ENCODE measurements around the gene LRMDA.

LRMDA gene

DNA sequence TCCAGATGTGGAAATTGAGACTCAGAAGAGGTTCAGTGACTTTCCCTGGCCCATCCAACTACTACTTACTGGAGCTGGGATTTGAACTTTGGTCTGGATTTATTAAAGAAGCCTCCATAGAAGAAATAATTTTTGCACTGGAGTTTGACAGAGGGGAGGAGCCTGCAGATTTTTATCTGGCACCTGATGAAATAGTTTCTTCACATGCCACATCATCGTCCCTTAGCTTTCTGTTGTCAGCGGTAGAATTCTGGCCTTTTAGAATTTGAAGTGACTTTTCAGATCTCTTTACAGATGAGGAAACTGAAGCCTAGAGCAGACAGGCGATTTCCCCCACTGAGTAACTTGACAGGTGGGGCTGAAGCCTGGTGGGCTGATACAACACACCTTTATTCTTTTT lies 233.5 kb downstream of the LRMDA start:
- no peak for DNase-seq

DNA sequence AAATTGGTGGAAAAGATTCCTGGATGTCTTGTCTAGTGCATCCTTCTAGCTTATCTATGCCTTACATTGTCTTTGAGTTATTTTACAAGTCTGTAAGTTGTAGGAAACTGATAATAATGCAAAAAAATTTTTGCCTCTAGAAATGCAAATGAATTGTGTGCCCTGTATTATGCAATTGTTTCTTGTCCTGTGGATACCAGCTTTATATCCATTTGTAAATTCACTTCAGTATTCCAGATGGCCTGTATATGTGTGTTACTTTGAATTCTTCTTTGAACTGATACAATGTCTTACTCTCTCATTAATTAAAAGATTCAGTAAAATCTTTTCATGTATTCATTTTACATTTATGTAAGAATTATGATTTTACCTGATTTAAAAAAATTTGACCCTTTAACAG lies 234.3 kb downstream of the LRMDA start:
- H3K36me3 Mint-ChIP-seq (ENCODE audit: insufficient read depth) = no peaks in the 10 kb centered on the region
- H3K9me3 Mint-ChIP-seq = no peaks in the 10 kb centered on the region
- H3K27me3 Mint-ChIP-seq = no peaks in the 10 kb centered on the region
- DNase-seq (no peak), ATAC-seq (replicated peaks) (no peak)
- no peak overlapping the region for H3K27ac Mint-ChIP-seq
- H3K4me3 Mint-ChIP-seq = no peak overlapping the region
- H3K4me1 Mint-ChIP-seq (ENCODE audit: low read depth in 2 of 2) = no peaks in the 10 kb centered on the region

More for the DNA sequence above, 233.5 kb downstream of the LRMDA start:
- Mint-ChIP-seq H3K4me1 (ENCODE audit: low read depth in 2 of 2) (no peaks in the 10 kb centered on the region), H3K27ac (no peak overlapping the region), H3K9me3 (no peaks in the 10 kb centered on the region), H3K27me3 (no peaks in the 10 kb centered on the region), H3K36me3 (ENCODE audit: insufficient read depth) (no peaks in the 10 kb centered on the region), H3K4me3 (no peak overlapping the region)
- ATAC-seq (replicated peaks) = no peak

DNA sequence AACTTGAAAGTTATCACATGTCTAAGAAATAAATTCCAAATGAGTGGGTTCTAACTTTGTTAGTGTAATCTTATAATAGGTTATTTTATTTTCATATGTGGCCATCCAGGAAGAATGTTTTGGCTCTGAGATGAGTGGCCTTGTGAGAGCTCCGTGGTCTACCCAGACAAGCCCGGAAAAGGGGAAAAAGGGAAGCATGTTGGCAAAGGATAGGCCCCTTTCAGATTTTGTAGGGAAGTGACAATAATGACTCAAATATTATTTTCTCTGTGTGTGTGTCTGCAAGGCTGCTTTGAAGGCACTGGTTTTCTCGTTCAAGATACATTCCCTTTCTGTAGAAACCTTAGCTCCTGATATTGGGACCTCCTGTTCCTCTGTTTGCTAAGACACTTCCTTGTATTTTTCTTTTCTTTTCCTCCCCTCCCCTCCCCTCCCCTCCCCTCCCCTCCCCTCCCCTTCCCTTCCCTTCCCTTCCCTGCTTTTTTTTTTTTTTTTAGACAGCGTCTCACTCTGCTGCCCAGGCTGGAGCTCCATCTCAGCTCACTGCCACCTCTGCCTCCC lies 240.8 kb downstream of the LRMDA start:
- Mint-ChIP-seq H3K27ac (no peak overlapping the region), H3K27me3 (peaks cover 5 to 25% of the 10 kb centered on the region in 2 donors), H3K4me1 (ENCODE audit: low read depth in 2 of 2) (no peaks in the 10 kb centered on the region), H3K4me3 (no peak overlapping the region), H3K36me3 (ENCODE audit: insufficient read depth) (no peaks in the 10 kb centered on the region), H3K9me3 (no peaks in the 10 kb centered on the region)
- ATAC-seq (replicated peaks) = no peak
- DNase-seq = no peak

DNA sequence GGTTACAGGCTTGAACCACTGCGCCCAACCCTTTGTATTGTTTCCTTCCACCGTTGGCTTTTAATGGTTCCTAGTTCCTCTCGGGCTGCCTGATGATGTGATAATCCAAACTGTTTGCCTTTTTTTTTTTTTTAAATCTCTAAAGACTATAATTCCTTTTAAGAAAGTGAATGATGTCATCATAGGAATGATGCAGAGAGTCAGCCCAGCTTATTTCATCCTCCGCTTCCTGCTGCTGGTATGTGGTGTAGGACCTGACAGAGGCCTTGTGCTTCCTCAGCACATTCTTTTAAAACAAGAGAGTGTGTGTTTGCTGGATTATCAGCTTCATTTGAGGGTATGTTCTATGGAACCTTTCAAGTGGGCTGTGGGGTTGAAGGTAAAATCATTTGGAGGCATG lies 241.4 kb downstream of the LRMDA start:
- H3K9me3 Mint-ChIP-seq = no peaks in the 10 kb centered on the region
- H3K4me1 Mint-ChIP-seq (ENCODE audit: low read depth in 2 of 2) = no peaks in the 10 kb centered on the region
- DNase-seq (no peak), ATAC-seq (replicated peaks) (no peak)
- peaks cover 5 to 25% of the 10 kb centered on the region in 2 donors for H3K27me3 Mint-ChIP-seq
- no peak overlapping the region for H3K4me3 Mint-ChIP-seq
- H3K27ac Mint-ChIP-seq = no peak overlapping the region
- no peaks in the 10 kb centered on the region for H3K36me3 Mint-ChIP-seq (ENCODE audit: insufficient read depth)

DNA sequence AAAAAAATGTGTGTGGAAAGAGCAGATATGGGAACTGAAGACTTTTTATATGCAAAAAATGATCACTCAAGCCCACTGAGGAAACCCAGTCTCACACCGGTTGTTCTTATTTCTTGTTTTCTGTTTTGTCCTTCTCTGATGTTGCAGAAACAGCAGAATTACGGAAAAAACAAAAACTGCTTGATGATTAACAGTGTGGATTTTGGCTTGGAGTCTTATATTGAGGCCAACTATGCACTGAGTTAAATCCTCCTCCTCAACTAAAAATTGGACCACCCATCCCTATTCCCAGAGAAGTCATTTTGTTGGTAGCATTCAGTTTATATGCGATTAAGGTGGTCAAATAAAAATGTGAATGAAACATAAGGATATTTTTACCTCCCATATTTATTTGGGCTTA lies 246.1 kb downstream of the LRMDA start:
- no peak for ATAC-seq (replicated peaks)
- no peak overlapping the region for H3K27ac Mint-ChIP-seq
- H3K4me3 Mint-ChIP-seq = no peak overlapping the region

DNA sequence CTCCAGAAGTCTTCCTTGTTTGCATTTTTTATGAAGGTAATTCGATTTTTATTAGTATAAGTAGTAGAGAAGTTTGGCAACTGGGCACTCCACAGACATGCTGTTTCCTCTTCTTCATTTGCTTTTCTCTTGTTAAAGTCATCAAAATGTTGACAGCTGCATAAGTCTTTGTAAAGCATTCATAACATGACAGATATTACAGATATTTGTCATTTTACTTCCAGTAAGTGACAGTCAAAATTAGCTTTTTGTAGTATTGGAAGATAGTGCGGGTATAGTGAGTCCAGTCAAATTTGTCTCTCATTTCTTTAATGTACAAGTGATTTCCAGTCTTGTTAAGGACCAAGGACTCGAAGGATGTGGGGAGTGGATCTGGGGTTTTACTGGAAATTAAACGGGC lies 247.1 kb downstream of the LRMDA start:
- Mint-ChIP-seq H3K27ac (no peak overlapping the region), H3K27me3 (peaks cover 12 to 15% of the 10 kb centered on the region in 2 donors), H3K4me1 (ENCODE audit: low read depth in 2 of 2) (no peaks in the 10 kb centered on the region), H3K9me3 (no peaks in the 10 kb centered on the region), H3K4me3 (no peak overlapping the region), H3K36me3 (ENCODE audit: insufficient read depth) (no peaks in the 10 kb centered on the region)
- DNase-seq = no peak
- no peak for ATAC-seq (replicated peaks)

More for the DNA sequence above, 246.1 kb downstream of the LRMDA start:
- no peak for DNase-seq
- peaks cover 12 to 15% of the 10 kb centered on the region in 2 donors for H3K27me3 Mint-ChIP-seq
- no peaks in the 10 kb centered on the region for H3K4me1 Mint-ChIP-seq (ENCODE audit: low read depth in 2 of 2)
- H3K9me3 Mint-ChIP-seq = no peaks in the 10 kb centered on the region
- no peaks in the 10 kb centered on the region for H3K36me3 Mint-ChIP-seq (ENCODE audit: insufficient read depth)

DNA sequence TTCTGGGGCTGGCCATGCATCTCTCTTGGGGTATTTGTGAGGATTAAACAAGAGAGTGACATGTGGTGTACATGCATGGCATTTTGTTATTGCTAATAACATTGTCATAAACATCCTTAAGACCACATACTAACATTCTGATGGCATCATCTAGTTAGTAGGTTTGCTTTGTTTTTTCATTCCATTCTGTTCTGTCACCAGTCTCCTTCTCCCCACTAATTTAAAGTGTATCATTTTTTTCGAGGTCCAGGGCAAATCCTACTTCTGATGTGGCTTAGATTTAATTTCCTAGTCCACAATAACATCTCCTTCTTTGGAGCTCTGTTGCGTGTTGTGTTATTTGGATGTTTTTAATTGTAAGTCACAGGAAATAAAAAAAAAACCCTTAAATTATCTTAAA lies 248.1 kb downstream of the LRMDA start:
- ATAC-seq (replicated peaks) = no peak
- no peaks in the 10 kb centered on the region for H3K36me3 Mint-ChIP-seq (ENCODE audit: insufficient read depth)
- peaks cover 9 to 15% of the 10 kb centered on the region in 2 donors for H3K27me3 Mint-ChIP-seq
- no peaks in the 10 kb centered on the region for H3K4me1 Mint-ChIP-seq (ENCODE audit: low read depth in 2 of 2)
- H3K4me3 Mint-ChIP-seq = no peak overlapping the region
- no peaks in the 10 kb centered on the region for H3K9me3 Mint-ChIP-seq
- no peak for DNase-seq
- no peak overlapping the region for H3K27ac Mint-ChIP-seq

DNA sequence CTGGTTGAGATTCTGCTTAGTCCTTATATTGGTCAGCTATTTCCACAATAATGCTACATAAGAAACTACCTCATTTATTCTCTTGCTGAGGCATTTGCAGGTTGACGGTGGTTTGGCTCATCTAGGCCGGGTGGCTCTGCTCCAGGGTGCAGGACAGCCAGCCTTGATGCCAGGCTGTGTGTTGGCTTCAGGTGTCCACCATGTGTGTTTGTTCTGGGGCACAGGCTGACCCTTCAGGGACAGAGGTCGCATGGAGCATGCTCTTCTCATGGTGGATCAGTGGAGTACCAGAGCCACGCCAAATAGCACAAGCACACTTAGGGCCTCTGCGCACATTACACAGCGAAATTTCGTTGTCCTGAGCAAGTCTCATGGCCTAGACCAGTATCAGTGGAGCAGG lies 249.9 kb downstream of the LRMDA start:
- Mint-ChIP-seq H3K4me3 (no peak overlapping the region), H3K27me3 (peaks cover 7% of the 10 kb centered on the region in 2 donors), H3K36me3 (ENCODE audit: insufficient read depth) (no peaks in the 10 kb centered on the region), H3K27ac (no peak overlapping the region), H3K4me1 (ENCODE audit: low read depth in 2 of 2) (no peaks in the 10 kb centered on the region), H3K9me3 (no peaks in the 10 kb centered on the region)
- ATAC-seq (replicated peaks) (no peak), DNase-seq (no peak)

DNA sequence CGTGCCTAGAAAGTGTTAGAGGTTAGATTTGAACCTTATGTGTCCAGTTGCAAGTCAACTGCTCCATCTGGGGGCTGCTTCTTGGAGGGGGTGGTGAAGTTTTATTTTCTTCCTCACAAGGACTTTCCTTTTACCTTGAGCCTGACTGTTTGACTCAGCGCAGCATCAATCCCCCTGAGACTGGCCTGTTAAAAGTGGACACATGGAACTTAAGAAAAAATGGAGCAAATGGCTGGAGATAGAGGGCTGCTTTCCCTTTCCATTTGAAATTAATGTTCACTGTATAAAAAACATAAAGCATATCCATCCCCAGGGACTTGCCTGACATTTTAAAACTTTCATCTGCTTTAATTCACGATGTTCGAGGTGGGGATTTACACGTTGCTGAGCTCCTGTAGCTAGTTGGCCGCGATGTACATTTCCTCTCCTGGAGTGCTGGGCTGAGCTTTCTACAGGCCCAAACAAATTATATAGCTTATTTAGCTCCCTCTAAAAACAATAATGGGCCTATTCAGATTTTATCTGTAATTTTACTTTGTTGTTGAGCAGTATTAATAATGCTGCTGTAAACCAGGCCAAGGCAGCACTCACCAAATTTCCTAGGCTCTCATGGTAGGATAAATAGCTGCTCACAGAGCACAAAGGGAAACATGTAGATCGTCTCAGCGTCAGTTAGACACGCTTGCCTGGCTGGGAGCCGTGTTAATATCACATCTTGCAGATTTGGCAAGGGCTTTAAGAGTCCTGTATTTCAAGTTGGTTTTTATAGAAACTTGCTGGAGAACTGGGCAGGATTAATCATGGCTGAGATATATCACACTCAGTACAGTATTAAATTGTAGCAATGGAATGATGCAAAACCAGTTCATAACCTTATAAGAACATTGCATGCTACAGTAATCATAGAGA lies 251.5 kb downstream of the LRMDA start:
- Mint-ChIP-seq H3K9me3 (peaks cover 0 to 9% of the 10 kb centered on the region in 2 donors), H3K36me3 (ENCODE audit: insufficient read depth) (no peaks in the 10 kb centered on the region), H3K27ac (no peak overlapping the region), H3K4me1 (ENCODE audit: low read depth in 2 of 2) (no peaks in the 10 kb centered on the region), H3K4me3 (no peak overlapping the region), H3K27me3 (peaks cover 0 to 7% of the 10 kb centered on the region in 2 donors)
- DNase-seq = no peak
- no peak for ATAC-seq (replicated peaks)

DNA sequence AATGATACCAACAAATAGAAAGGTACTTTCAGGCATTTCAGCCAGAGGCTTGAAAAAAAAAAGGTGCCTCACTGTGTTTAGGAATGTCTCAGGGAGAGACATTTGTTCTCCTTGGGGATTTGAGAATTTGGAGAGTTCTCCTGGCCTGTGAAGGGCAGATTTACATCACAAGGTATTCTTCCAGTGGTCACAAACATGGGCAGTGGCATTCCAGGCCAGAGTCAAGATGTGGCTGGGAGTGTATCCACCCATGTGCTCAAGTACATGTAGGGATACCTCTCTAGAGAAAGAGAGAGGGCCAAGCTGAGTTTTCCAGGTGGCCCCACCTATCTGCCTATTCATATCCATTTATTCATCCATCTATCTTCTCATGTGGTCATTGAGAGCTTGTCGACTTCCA lies 253.8 kb downstream of the LRMDA start:
- no peaks in the 10 kb centered on the region for H3K27me3 Mint-ChIP-seq
- H3K9me3 Mint-ChIP-seq = peaks cover 2 to 9% of the 10 kb centered on the region in 2 donors
- no peaks in the 10 kb centered on the region for H3K36me3 Mint-ChIP-seq (ENCODE audit: insufficient read depth)
- no peak for DNase-seq
- H3K4me3 Mint-ChIP-seq = no peak overlapping the region
- H3K4me1 Mint-ChIP-seq (ENCODE audit: low read depth in 2 of 2) = no peaks in the 10 kb centered on the region
- no peak for ATAC-seq (replicated peaks)
- no peak overlapping the region for H3K27ac Mint-ChIP-seq

DNA sequence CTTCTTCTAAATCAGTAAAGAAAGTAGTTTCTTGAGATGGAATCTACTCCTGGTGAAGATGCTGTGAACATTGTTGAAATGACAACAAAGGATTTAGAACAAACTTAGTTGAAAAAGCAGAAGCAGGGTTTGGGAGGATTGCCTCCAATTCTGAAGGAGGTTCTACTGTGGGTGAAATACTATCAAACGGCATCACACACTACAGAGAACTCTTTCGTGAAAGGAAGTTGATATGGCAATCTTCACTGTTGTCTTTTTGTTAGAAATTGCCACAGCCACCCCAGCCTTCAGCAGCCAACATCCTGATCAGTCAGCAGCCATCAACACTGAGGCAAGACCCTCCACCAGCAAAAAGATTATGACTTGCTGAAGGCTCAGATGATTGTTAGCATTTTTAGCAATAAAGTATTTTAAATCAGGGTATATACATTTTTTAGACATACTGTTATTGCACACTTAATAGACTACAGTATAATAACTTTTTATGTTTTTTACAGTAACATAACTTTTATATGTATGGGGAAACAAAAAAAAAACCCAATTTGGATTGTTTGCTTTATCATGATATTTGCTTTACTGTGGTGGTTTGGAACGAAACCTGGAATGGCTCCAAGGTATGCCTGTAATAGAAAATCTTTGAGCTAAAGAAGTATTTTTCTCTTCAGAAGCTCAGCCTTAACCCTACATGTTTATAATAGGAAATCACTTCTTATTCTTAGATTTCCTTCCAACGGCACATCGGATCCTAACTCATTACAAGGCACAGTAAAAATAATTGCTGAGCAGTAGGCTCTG lies 257.3 kb downstream of the LRMDA start:
- H3K27ac Mint-ChIP-seq = no peak overlapping the region
- H3K27me3 Mint-ChIP-seq = peaks cover 1 to 5% of the 10 kb centered on the region in 2 donors
- H3K4me3 Mint-ChIP-seq = no peak overlapping the region
- H3K4me1 Mint-ChIP-seq (ENCODE audit: low read depth in 2 of 2) = no peaks in the 10 kb centered on the region
- DNase-seq = no peak
- no peak for ATAC-seq (replicated peaks)
- no peaks in the 10 kb centered on the region for H3K36me3 Mint-ChIP-seq (ENCODE audit: insufficient read depth)
- peaks cover 2 to 9% of the 10 kb centered on the region in 2 donors for H3K9me3 Mint-ChIP-seq

DNA sequence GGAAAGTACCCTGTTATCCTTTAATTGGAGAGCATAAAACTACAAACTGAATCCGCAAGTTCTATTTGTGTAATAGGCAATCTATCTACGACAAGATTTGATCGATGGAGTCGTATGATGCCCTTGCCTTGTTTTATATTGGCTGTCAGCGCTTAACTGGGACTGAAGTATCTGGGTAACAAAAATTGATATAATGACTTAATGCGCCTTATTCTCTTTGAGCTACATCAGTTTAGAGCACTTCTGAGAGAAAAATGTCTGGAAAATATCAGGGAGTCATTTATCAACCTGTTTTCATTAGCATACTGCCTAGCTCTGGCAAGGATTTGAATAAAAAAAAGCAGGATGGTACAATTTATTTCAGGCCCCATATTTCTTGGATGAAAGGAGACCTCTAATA lies 262.1 kb downstream of the LRMDA start:
- H3K27ac Mint-ChIP-seq = no peak overlapping the region
- H3K36me3 Mint-ChIP-seq (ENCODE audit: insufficient read depth) = peaks cover 2% of the 10 kb centered on the region
- DNase-seq = no peak
- H3K4me3 Mint-ChIP-seq = no peak overlapping the region
- H3K9me3 Mint-ChIP-seq = no peaks in the 10 kb centered on the region
- ATAC-seq (replicated peaks) = no peak
- H3K4me1 Mint-ChIP-seq (ENCODE audit: low read depth in 2 of 2) = no peaks in the 10 kb centered on the region
- H3K27me3 Mint-ChIP-seq = peaks cover 11 to 13% of the 10 kb centered on the region in 2 donors

DNA sequence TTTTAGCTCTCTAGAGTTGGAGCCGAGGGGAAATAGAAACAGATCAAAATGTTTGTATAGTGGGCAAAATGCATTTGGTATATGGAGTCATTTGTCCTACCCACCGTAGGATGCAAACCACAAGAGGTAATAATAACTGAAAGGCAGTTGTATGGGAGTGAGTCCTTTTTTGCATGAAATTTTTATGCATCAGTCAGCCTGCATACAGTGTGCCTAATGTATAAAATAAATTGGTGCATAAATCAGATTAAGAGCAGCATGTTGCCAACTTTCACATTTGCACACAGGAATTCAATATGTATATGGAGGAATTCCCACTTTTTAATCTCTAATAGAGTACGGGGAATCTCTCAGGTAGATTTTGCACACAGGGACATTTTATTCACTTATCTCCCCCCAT lies 262.8 kb downstream of the LRMDA start:
- no peak for DNase-seq
- ATAC-seq (replicated peaks) = no peak
- peaks cover 11 to 13% of the 10 kb centered on the region in 2 donors for H3K27me3 Mint-ChIP-seq
- H3K4me1 Mint-ChIP-seq (ENCODE audit: low read depth in 2 of 2) = no peaks in the 10 kb centered on the region
- no peak overlapping the region for H3K4me3 Mint-ChIP-seq
- H3K36me3 Mint-ChIP-seq (ENCODE audit: insufficient read depth) = peaks cover 2% of the 10 kb centered on the region
- no peak overlapping the region for H3K27ac Mint-ChIP-seq
- no peaks in the 10 kb centered on the region for H3K9me3 Mint-ChIP-seq
